ENCODE data around the gene RIF1.

The RIF1 gene

GRCh38 chr2:151422917-151423439, 13.3 kb downstream of the RIF1 start:
- DNase-seq: no peak

GRCh38 chr2:151423760-151424159, 14.1 kb downstream of the RIF1 start:
- no peak for DNase-seq

GRCh38 chr2:151437630-151438029, 27.9 kb downstream of the RIF1 start:
- DNase-seq: peak in 3 of 4 experiments; percentile 52 to 67 (median 65)

GRCh38 chr2:151438506-151438905, 28.8 kb downstream of the RIF1 start:
- DNase-seq: no peak

GRCh38 chr2:151439127-151439526, 29.4 kb downstream of the RIF1 start:
- no peak for DNase-seq

GRCh38 chr2:151459358-151459757, 49.7 kb downstream of the RIF1 start:
- no peak for DNase-seq

- DNase-seq: no peak
These were observed 56.1 kb downstream of the RIF1 start for GRCh38 chr2:151465771-151466170.

GRCh38 chr2:151470556-151470955, 60.9 kb downstream of the RIF1 start:
- DNase-seq: no peak

- no peak for DNase-seq
These were observed 63.3 kb downstream of the RIF1 start for GRCh38 chr2:151472966-151473365.

- peak in 3 of 4 experiments; percentile 4 to 68 (median 60) for DNase-seq
These were observed 65.4 kb downstream of the RIF1 start for GRCh38 chr2:151475071-151475470.

GRCh38 chr2:151476287-151476686, 66.6 kb downstream of the RIF1 start:
- DNase-seq: peak in 1 of 4 experiments; percentile 10

GRCh38 chr2:151478011-151478410, 68.3 kb downstream of the RIF1 start:
- no peak for DNase-seq

GRCh38 chr2:151481744-151482143, 72.0 kb downstream of the RIF1 start:
- DNase-seq: no peak

- DNase-seq: peak; percentile 46 to 75 (median 66)
These were observed 72.5 kb downstream of the RIF1 start for GRCh38 chr2:151482171-151482725.

- no peak for DNase-seq
These were observed 73.8 kb downstream of the RIF1 start for GRCh38 chr2:151483546-151483945.

GRCh38 chr2:151484100-151484499, 74.4 kb downstream of the RIF1 start:
- no peak for DNase-seq

- no peak for DNase-seq
These were observed 76.4 kb downstream of the RIF1 start for GRCh38 chr2:151486053-151486452.

GRCh38 chr2:151490276-151490675, 80.6 kb downstream of the RIF1 start:
- no peak for DNase-seq

- DNase-seq: no peak
These were observed 81.8 kb downstream of the RIF1 start for GRCh38 chr2:151491496-151491895.

GRCh38 chr2:151498178-151498577, 88.5 kb downstream of the RIF1 start:
- no peak for DNase-seq

- no peak for DNase-seq
These were observed 96.5 kb downstream of the RIF1 start for GRCh38 chr2:151506170-151506569.

- DNase-seq: no peak
These were observed 98.8 kb downstream of the RIF1 start for GRCh38 chr2:151508519-151508918.

- no peak for DNase-seq
These were observed 109.1 kb downstream of the RIF1 start for GRCh38 chr2:151518802-151519201.

GRCh38 chr2:151520976-151521375, 111.3 kb downstream of the RIF1 start:
- DNase-seq: no peak

GRCh38 chr2:151522556-151522955, 112.9 kb downstream of the RIF1 start:
- DNase-seq: no peak

Data from suppressor macrophage (primary cell).